Colonic mucosa (tissue), 4 donors: Measurements from ENCODE around the gene SGK1. TPM values are rescaled to one million over a fixed set of nuclear protein-coding genes. Genes with fewer than 3 reads are reported as not detected.

Source experiments
- DNase-seq: peaks from one replicate; pipeline ENCODE4 v3.0.0-alpha.2; 2020
- H3K27ac ChIP-seq: fragments of 200-600 bp; one replicate; pipeline ENCODE4 v1.8.0; 2021
- H3K27me3 ChIP-seq: fragments of 200-600 bp; one replicate; pipeline ENCODE4 v1.8.0; 2021
- H3K36me3 ChIP-seq: fragments of 200-600 bp; one replicate; pipeline ENCODE4 v1.8.0; 2021
- H3K4me1 ChIP-seq: fragments of 200-600 bp; one replicate; pipeline ENCODE4 v1.8.0; 2021; ENCODE audit warnings: mild to moderate bottlenecking
- H3K4me3 ChIP-seq: fragments of 200-600 bp; one replicate; pipeline ENCODE4 v1.8.0; 2021
- H3K9ac ChIP-seq, 2 donors: one replicate each; pipeline ENCODE4 v1.7.0; 2013; ENCODE audit warnings: control low read depth in 2 of 2, low read depth in 2 of 2, low read length in 2 of 2
- H3K9me3 ChIP-seq: fragments of 200-600 bp; one replicate; pipeline ENCODE4 v1.8.0; 2021
- intact Hi-C: fragments of 100-400 bp; cut with DNase I; formaldehyde crosslinking; loops from one replicate; pipeline ENCODE4 v1.14.1; 2022
- total RNA-seq, 2 donors: library from RNA; stranded (reverse); fragmentation: NEBNext Ultra II Directional in 1 of 2; extraction: Animal tissue kit (Norgen Biotek cat#: 25700) in 1 of 2; gene quantifications; one replicate each; pipeline ENCODE4 v1.2.1, GENCODE V29; 2021
- TF ChIP-seq, protein P1 (sequence below): fragments of 200-600 bp; IDR thresholded peaks from one replicate; pipeline ENCODE4 v1.8.0; 2022; ENCODE audit warnings: antibody characterized with exemption, mild to moderate bottlenecking
- donor health status: healthy.
- donor health status: DM: no; HTN: no; CAD: no.
- donor health status: DM: no; HTN: no; CAD: no.

The SGK1 gene
- total RNA-seq, 2 donors from 2014 or later = 12.0 to 41.5 TPM

DNA sequence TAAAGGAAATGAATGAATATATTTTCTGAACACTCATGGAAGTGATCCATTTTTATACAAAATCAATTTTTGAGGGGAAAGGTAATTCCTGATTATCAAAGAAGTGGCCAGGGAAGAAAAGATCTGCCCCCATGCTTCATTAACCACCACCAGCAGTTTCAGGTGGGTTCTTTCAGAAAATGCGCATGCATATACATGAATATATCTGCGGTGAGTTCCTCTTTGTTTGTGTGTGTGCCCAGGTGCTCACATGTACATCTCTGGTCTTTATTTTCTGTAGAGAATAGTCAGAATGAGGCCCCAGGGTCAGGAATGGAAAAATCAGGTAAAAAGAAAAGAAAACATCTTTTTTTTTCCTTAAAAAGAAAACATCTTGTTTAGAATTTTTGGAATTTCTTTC lies 88.4 kb downstream of the SGK1 start:
- H3K4me1 ChIP-seq = no peaks in the 10 kb centered on the region
- H3K4me3 ChIP-seq = no peak overlapping the region
- H3K9ac ChIP-seq = no peak overlapping the region
- DNase-seq = no peak
- no peaks in the 10 kb centered on the region for H3K9me3 ChIP-seq
- no peak overlapping the region for H3K27ac ChIP-seq
- no peaks in the 10 kb centered on the region for H3K27me3 ChIP-seq
- TF ChIP-seq, protein P1, sequence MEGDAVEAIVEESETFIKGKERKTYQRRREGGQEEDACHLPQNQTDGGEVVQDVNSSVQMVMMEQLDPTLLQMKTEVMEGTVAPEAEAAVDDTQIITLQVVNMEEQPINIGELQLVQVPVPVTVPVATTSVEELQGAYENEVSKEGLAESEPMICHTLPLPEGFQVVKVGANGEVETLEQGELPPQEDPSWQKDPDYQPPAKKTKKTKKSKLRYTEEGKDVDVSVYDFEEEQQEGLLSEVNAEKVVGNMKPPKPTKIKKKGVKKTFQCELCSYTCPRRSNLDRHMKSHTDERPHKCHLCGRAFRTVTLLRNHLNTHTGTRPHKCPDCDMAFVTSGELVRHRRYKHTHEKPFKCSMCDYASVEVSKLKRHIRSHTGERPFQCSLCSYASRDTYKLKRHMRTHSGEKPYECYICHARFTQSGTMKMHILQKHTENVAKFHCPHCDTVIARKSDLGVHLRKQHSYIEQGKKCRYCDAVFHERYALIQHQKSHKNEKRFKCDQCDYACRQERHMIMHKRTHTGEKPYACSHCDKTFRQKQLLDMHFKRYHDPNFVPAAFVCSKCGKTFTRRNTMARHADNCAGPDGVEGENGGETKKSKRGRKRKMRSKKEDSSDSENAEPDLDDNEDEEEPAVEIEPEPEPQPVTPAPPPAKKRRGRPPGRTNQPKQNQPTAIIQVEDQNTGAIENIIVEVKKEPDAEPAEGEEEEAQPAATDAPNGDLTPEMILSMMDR = no peak
- no peaks in the 10 kb centered on the region for H3K36me3 ChIP-seq
- intact Hi-C loops = no loop called here

DNA sequence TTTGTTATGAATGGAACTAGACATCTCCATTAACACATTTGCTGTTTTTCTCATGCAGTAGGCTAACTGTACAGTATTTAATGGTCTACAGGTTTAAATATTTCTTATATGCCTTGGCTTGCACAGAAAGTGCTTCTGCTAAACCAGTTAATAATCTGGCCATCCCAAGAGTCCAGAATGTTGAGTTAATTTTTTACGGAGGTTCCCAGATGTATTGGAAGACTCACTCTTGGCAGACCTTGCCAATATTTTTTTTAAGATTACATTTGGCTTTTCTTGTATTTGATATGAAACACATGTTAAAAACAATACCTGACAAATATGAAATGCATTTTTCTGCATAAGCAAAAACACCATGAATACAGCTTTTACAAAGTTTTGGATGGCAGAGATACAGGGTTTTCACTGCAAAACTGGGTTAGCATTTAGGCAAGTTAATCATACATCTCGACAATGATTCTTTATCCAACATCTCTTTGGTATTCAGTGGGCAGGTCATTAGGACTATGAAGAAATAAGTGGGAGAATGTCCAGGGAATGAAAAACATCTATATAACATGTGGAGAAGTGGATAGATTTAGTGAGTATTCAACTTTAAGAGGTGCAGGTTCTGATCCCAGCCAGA lies 94.0 kb downstream of the SGK1 start:
- DNase-seq = no peak
- H3K27ac ChIP-seq = no peak overlapping the region
- H3K4me3 ChIP-seq = no peak overlapping the region

DNA sequence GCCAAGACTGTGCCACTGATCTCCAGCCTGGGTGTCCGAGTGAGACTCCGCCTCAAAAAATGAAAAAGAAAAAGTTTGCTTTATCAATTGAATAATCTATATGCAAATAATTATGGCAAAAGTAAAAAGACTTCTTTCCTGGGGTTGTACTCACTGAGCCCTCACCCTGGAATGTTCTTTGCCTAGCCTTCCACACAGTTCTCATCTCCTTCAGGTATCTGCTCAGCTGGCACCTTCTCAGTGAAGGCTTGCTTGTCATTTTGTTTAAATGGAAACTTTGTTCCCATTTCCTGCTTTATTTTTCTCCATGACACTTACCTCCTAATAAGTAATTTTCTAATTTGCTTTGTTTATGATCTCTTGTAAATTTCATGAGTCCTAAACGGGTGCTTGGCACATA lies 96.7 kb downstream of the SGK1 start:
- intact Hi-C loops = no loop called here
- H3K4me1 ChIP-seq = no peaks in the 10 kb centered on the region
- H3K36me3 ChIP-seq = no peaks in the 10 kb centered on the region
- H3K4me3 ChIP-seq = no peak overlapping the region
- H3K9me3 ChIP-seq = no peaks in the 10 kb centered on the region
- TF ChIP-seq, protein P1 = no peak
- H3K9ac ChIP-seq = no peak overlapping the region
- H3K27me3 ChIP-seq = no peaks in the 10 kb centered on the region
- no peak for DNase-seq
- H3K27ac ChIP-seq = no peak overlapping the region

More for the DNA sequence above, 94.0 kb downstream of the SGK1 start:
- Histone ChIP-seq H3K36me3 (no peaks in the 10 kb centered on the region), H3K9me3 (no peaks in the 10 kb centered on the region), H3K27me3 (no peaks in the 10 kb centered on the region), H3K9ac (no peak overlapping the region), H3K4me1 (no peaks in the 10 kb centered on the region)
- TF ChIP-seq, protein P1 = no peak
- intact Hi-C loops = no loop called here

DNA sequence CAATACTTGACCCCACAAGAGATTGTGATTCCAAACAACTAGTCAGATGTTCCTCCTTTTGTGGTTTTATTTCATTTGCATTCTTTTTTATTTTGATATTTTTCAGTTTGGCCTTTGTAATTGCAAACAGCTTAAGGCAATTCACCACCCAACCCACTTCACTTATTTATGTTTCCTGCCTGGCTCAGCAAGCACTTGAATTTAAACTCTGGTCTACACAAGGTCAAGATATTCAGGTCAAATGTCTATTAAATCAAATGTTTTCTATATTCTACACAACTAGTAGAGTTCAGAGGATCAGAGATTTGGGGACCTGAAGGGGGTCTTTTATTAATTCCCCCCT lies 100.1 kb downstream of the SGK1 start:
- no peaks in the 10 kb centered on the region for H3K36me3 ChIP-seq
- no peaks in the 10 kb centered on the region for H3K4me1 ChIP-seq
- no peaks in the 10 kb centered on the region for H3K9me3 ChIP-seq
- intact Hi-C loops = no loop called here
- H3K4me3 ChIP-seq = no peak overlapping the region
- TF ChIP-seq, protein P1 = no peak
- H3K27me3 ChIP-seq = no peaks in the 10 kb centered on the region
- H3K27ac ChIP-seq = no peak overlapping the region
- no peak for DNase-seq
- H3K9ac ChIP-seq = no peak overlapping the region

DNA sequence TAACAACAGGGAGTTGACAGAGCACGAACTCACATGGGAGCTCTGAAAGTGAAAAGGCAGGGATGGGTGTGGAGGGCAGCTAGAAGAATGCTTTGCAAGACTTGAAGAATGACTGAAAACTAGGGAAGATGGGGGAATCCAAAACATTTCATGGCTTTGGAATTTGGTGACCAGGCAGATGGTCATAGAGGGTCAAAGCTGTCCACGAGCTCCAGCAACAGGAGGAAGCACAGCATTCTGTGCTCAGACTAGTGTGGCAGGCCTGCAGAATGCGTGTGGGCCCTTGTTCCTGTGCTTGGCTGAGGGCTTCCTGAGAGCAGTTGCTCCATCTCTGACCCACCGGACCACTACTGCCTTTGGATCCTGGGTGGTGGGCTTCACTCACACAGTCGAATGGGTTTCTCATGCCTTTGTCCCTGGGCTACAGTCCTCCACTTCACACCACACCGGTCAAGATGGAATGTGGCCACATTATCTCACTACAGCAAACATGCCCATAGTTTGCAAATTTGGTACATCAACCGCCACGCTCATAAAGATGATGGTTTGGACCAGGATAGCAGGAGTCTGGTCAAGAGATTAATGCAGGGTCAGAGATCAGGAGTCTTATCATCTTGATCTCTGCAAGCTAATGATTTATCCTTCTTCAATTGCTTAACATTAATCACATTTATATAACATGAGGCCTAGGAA lies 100.7 kb downstream of the SGK1 start:
- Histone ChIP-seq H3K4me1 (no peaks in the 10 kb centered on the region), H3K27ac (no peak overlapping the region), H3K36me3 (no peaks in the 10 kb centered on the region), H3K9me3 (no peaks in the 10 kb centered on the region), H3K9ac (no peak overlapping the region), H3K4me3 (no peak overlapping the region), H3K27me3 (no peaks in the 10 kb centered on the region)
- TF ChIP-seq, protein P1 = no peak
- no peak for DNase-seq
- intact Hi-C loops = no loop called here
